Measurements from ENCODE around the gene SLC49A3.
"Not testable (repeated sequence)": the region's sequence is repeated elsewhere in the genome, so short reads cannot be mapped to it uniquely, and the experiment has no call there.

SLC49A3 gene

GRCh38 chr4:653831-654502 is 35.0 kb downstream of the SLC49A3 start:
- no peak for DNase-seq
- no peak for ATAC-seq

- no peak for DNase-seq
Observed at GRCh38 chr4:653080-653821, 35.7 kb downstream of the SLC49A3 start.

GRCh38 chr4:651884-652642 is 36.9 kb downstream of the SLC49A3 start:
- no peak for DNase-seq
- ATAC-seq = no peak

More at GRCh38 chr4:653080-653821, 35.7 kb downstream of the SLC49A3 start:
- no peak for ATAC-seq

- no peak for DNase-seq
- no peak for ATAC-seq
Observed at GRCh38 chr4:650951-651883, 37.7 kb downstream of the SLC49A3 start.

- ATAC-seq (no peak), DNase-seq (no peak)
Observed at GRCh38 chr4:650461-650860, 38.5 kb downstream of the SLC49A3 start.

GRCh38 chr4:649751-650310 is 39.1 kb downstream of the SLC49A3 start:
- DNase-seq (no peak), ATAC-seq (no peak)

- DNase-seq (no peak), ATAC-seq (no peak)
Observed at GRCh38 chr4:649293-649625, 39.7 kb downstream of the SLC49A3 start.

GRCh38 chr4:648579-649292 is 40.2 kb downstream of the SLC49A3 start:
- no peak for ATAC-seq

GRCh38 chr4:647481-647880 is 41.5 kb downstream of the SLC49A3 start:
- DNase-seq = no peak
- no peak for ATAC-seq

More at GRCh38 chr4:648579-649292, 40.2 kb downstream of the SLC49A3 start:
- no peak for DNase-seq

- ATAC-seq = peak; percentile 38
- DNase-seq = peak; percentile 30
Observed at GRCh38 chr4:646460-646859, 42.5 kb downstream of the SLC49A3 start.

GRCh38 chr4:642366-642765 is 46.6 kb downstream of the SLC49A3 start:
- DNase-seq, ATAC-seq: not testable (repeated sequence)

GRCh38 chr4:637536-638280 is 51.2 kb downstream of the SLC49A3 start:
- ATAC-seq = no peak

GRCh38 chr4:636628-637159 is 52.3 kb downstream of the SLC49A3 start:
- DNase-seq = no peak

More at GRCh38 chr4:637536-638280, 51.2 kb downstream of the SLC49A3 start:
- no peak for DNase-seq

GRCh38 chr4:635851-636627 is 52.9 kb downstream of the SLC49A3 start:
- no peak for DNase-seq
- ATAC-seq = no peak

More at GRCh38 chr4:636628-637159, 52.3 kb downstream of the SLC49A3 start:
- ATAC-seq = no peak

- not testable (repeated sequence) for DNase-seq, ATAC-seq
Observed at GRCh38 chr4:635066-635835, 53.7 kb downstream of the SLC49A3 start.

- DNase-seq (no peak), ATAC-seq (no peak)
Observed at GRCh38 chr4:634599-634985, 54.4 kb downstream of the SLC49A3 start.

- ATAC-seq (no peak), DNase-seq (no peak)
Observed at GRCh38 chr4:633976-634598, 54.9 kb downstream of the SLC49A3 start.

- no peak for DNase-seq
- ATAC-seq = peak; percentile 12
Observed at GRCh38 chr4:633406-633805, 55.5 kb downstream of the SLC49A3 start.
